ENCODE results near the gene MSRB2. TPM values are rescaled to one million over a fixed set of nuclear protein-coding genes. Genes with fewer than 3 reads are reported as not detected.

MSRB2 gene
- total RNA-seq, 1 experiment from 2014 or later = 24.7 TPM

Small RNA genes lying within 50 kb of the gene (small RNA-seq; reads per million reads assigned to genes)
- not detected for gene RF00561

Other genes with a start within 250 kb of the MSRB2 start
- gene ARMC3, start 167.5 kb upstream of the MSRB2 start, total RNA-seq (2014; rRNA removed; shearing (Covaris generic)) = not detected in 2 replicates
- gene PTF1A, start 96.7 kb downstream of the MSRB2 start, total RNA-seq (2014; rRNA removed; shearing (Covaris generic)) = not detected in 2 replicates
- gene C10orf67, start 249.2 kb downstream of the MSRB2 start, total RNA-seq (2014; rRNA removed; shearing (Covaris generic)) = 0.18 TPM in 1 of 2 replicates, not detected in the other